Measurements from ENCODE around the gene KBTBD8.

GRCh38 chr3:67033079-67033478 lies 35.0 kb downstream of the KBTBD8 start:
- TF ChIP-seq CTCF (IDR thresholded peaks at IDR 0.05) (no peak), POLR2A (IDR thresholded peaks at IDR 0.05) (no peak)

Measured in testis (tissue), 2 donors.